Neural progenitor cell (in vitro differentiated cells): ENCODE measurements around the gene CDCP1. TPM values are rescaled to one million over a fixed set of nuclear protein-coding genes. Genes with fewer than 3 reads are reported as not detected.
"Not testable (repeated sequence)": the region's sequence is repeated elsewhere in the genome, so short reads cannot be mapped to it uniquely, and the experiment has no call there.

ENCODE experiments used
- DNase-seq: peaks from one replicate; pipeline ENCODE4 v3.0.0-alpha.2; 2016; ENCODE audit warnings: low spot score
- H2AFZ ChIP-seq: fragments of 200-600 bp; sonication (generic); replicated peaks from 2 replicates; pipeline ENCODE4 v1.6.1; 2016; ENCODE audit warnings: antibody characterized with exemption
- H3F3A ChIP-seq: fragments of 200-600 bp; sonication (generic); 2 replicates; pipeline ENCODE4 v1.6.1; 2016; ENCODE audit warnings: antibody characterized with exemption, low read depth
- H3K27ac ChIP-seq: fragments of 200-600 bp; sonication (generic); 2 replicates; pipeline ENCODE4 v1.5.1; 2016; ENCODE audit warnings: mild to moderate bottlenecking
- H3K27me3 ChIP-seq: fragments of 200-600 bp; sonication (generic); 2 replicates; pipeline ENCODE4 v1.6.1; 2016; ENCODE audit warnings: mild to moderate bottlenecking, moderate library complexity
- H3K36me3 ChIP-seq: fragments of 200-600 bp; sonication (generic); 2 replicates; pipeline ENCODE4 v1.5.1; 2016
- H3K4me1 ChIP-seq: fragments of 200-600 bp; sonication (generic); 2 replicates; pipeline ENCODE4 v1.6.1; 2016; ENCODE audit warnings: mixed run types
- H3K4me2 ChIP-seq: fragments of 200-600 bp; sonication (generic); 2 replicates; pipeline ENCODE4 v1.6.1; 2016
- H3K4me3 ChIP-seq: fragments of 200-600 bp; sonication (generic); 2 replicates; pipeline ENCODE4 v1.5.1; 2016
- H3K79me2 ChIP-seq: fragments of 200-600 bp; sonication (generic); 2 replicates; pipeline ENCODE4 v1.6.1; 2016; ENCODE audit warnings: low read depth
- H3K9ac ChIP-seq: fragments of 200-600 bp; sonication (generic); 2 replicates; pipeline ENCODE4 v1.6.1; 2016
- H3K9me3 ChIP-seq: fragments of 200-600 bp; sonication (generic); 2 replicates; pipeline ENCODE4 v1.5.1; 2016; ENCODE audit warnings: low read depth
- H4K20me1 ChIP-seq: fragments of 200-600 bp; sonication (generic); 2 replicates; pipeline ENCODE4 v1.6.1; 2016; ENCODE audit warnings: low read depth
- H3K27ac Mint-ChIP-seq: 3 replicates; pipeline ENCODE4 v1.8.0; 2021; ENCODE audit warnings: mixed read lengths
- H3K27me3 Mint-ChIP-seq: 2 replicates; pipeline ENCODE4 v1.8.0; 2022; ENCODE audit warnings: low read depth, mild to moderate bottlenecking, inconsistent platforms, moderate library complexity, mixed read lengths; ENCODE audit not compliant: insufficient read depth
- H3K36me3 Mint-ChIP-seq: 3 replicates; pipeline ENCODE4 v1.8.0; 2021; ENCODE audit warnings: mixed read lengths
- H3K4me1 Mint-ChIP-seq: 3 replicates; pipeline ENCODE4 v1.8.0; 2021; ENCODE audit warnings: mixed read lengths
- H3K4me3 Mint-ChIP-seq: 3 replicates; pipeline ENCODE4 v1.8.0; 2021; ENCODE audit warnings: mild to moderate bottlenecking, moderate library complexity, mixed read lengths
- H3K9me3 Mint-ChIP-seq: 3 replicates; pipeline ENCODE4 v1.8.0; 2020; ENCODE audit warnings: mixed read lengths
- CTCF ChIP-seq: fragments of 200-600 bp; sonication (generic); IDR thresholded peaks from 2 replicates; pipeline ENCODE4 v1.5.1; 2017; ENCODE audit warnings: antibody characterized with exemption, mild to moderate bottlenecking
- EZH2 ChIP-seq: fragments of 200-600 bp; sonication (generic); IDR thresholded peaks from 2 replicates; pipeline ENCODE4 v1.6.1; 2017; ENCODE audit warnings: antibody characterized with exemption, mild to moderate bottlenecking, moderate library complexity
- EZH2phosphoT487 ChIP-seq: fragments of 200-600 bp; sonication (generic); IDR thresholded peaks from 2 replicates; pipeline ENCODE4 v1.6.1; 2017; ENCODE audit warnings: antibody characterized with exemption
- total RNA-seq: library from RNA; depleted of rRNA; stranded (reverse); fragments of >200 nt; gene quantifications from 2 replicates; pipeline ENCODE4 v1.2.3, GENCODE V29; 2015; ENCODE audit warnings: low replicate concordance

CDCP1 gene
- total RNA-seq, 1 donor from 2014 or later = 0.24 TPM

- no peak overlapping the region for H2AFZ ChIP-seq
- Mint-ChIP-seq H3K9me3 (no peaks in the 10 kb centered on the region), H3K4me1 (peaks cover 14% of the 10 kb centered on the region), H3K27ac (no peak overlapping the region), H3K36me3 (no peaks in the 10 kb centered on the region), H3K27me3 (peaks cover 4% of the 10 kb centered on the region), H3K4me3 (no peak overlapping the region)
- DNase-seq = no peak
- H3K27ac ChIP-seq = no peak overlapping the region
- H3K79me2 ChIP-seq = no peaks in the 10 kb centered on the region
- H4K20me1 ChIP-seq = no peaks in the 10 kb centered on the region
- H3K4me3 ChIP-seq = no peak overlapping the region
- peaks cover 58% of the 10 kb centered on the region for H3K27me3 ChIP-seq
- no peak overlapping the region for H3K9ac ChIP-seq
- TF ChIP-seq EZH2phosphoT487 (no peak), CTCF (no peak), EZH2 (no peak)
- no peaks in the 10 kb centered on the region for H3K36me3 ChIP-seq
- peaks cover under 1% of the 10 kb centered on the region for H3F3A ChIP-seq
- H3K4me2 ChIP-seq = no peak overlapping the region
- no peaks in the 10 kb centered on the region for H3K4me1 ChIP-seq
- H3K9me3 ChIP-seq = no peaks in the 10 kb centered on the region
Measured at GRCh38 chr3:45054196-45054857, 91.9 kb downstream of the CDCP1 start.

GRCh38 chr3:45053805-45054195 lies 92.4 kb downstream of the CDCP1 start:
- not testable (repeated sequence) for H4K20me1 ChIP-seq, H3K9me3 Mint-ChIP-seq, H2AFZ ChIP-seq, DNase-seq, H3K4me3 Mint-ChIP-seq, H3F3A ChIP-seq, H3K27ac ChIP-seq, H3K36me3 ChIP-seq, H3K27me3 Mint-ChIP-seq, H3K4me2 ChIP-seq, H3K79me2 ChIP-seq, H3K4me3 ChIP-seq, H3K27ac Mint-ChIP-seq, H3K4me1 ChIP-seq, H3K9me3 ChIP-seq, H3K9ac ChIP-seq, H3K36me3 Mint-ChIP-seq
- H3K4me1 Mint-ChIP-seq = peaks cover 12% of the 10 kb centered on the region
- H3K27me3 ChIP-seq = peaks cover 57% of the 10 kb centered on the region

- Mint-ChIP-seq H3K4me3 (no peak overlapping the region), H3K4me1 (peaks cover 7% of the 10 kb centered on the region), H3K36me3 (no peaks in the 10 kb centered on the region), H3K27me3 (peaks cover 4% of the 10 kb centered on the region), H3K27ac (no peak overlapping the region), H3K9me3 (no peaks in the 10 kb centered on the region)
- Histone ChIP-seq H2AFZ (no peak overlapping the region), H3K27me3 (peaks cover 39% of the 10 kb centered on the region), H3K9ac (no peak overlapping the region), H3K4me3 (no peak overlapping the region), H3K4me1 (no peaks in the 10 kb centered on the region), H3K36me3 (no peaks in the 10 kb centered on the region), H3K9me3 (no peaks in the 10 kb centered on the region), H3K79me2 (no peaks in the 10 kb centered on the region), H3F3A (no peaks in the 10 kb centered on the region), H3K27ac (no peak overlapping the region), H3K4me2 (no peak overlapping the region), H4K20me1 (no peaks in the 10 kb centered on the region)
- no peak for DNase-seq
- TF ChIP-seq EZH2 (no peak), CTCF (no peak), EZH2phosphoT487 (no peak)
Measured at GRCh38 chr3:45051685-45052084, 94.5 kb downstream of the CDCP1 start.

GRCh38 chr3:45049807-45050206 lies 96.4 kb downstream of the CDCP1 start:
- Mint-ChIP-seq H3K9me3 (no peaks in the 10 kb centered on the region), H3K36me3 (no peaks in the 10 kb centered on the region), H3K4me1 (peaks cover 2% of the 10 kb centered on the region), H3K27me3 (peaks cover 4% of the 10 kb centered on the region), H3K27ac (no peak overlapping the region), H3K4me3 (no peak overlapping the region)
- no peak for DNase-seq
- Histone ChIP-seq H4K20me1 (no peaks in the 10 kb centered on the region), H3K9ac (no peak overlapping the region), H3K79me2 (no peaks in the 10 kb centered on the region), H3K27me3 (peaks cover 27% of the 10 kb centered on the region), H2AFZ (no peak overlapping the region), H3K4me1 (no peaks in the 10 kb centered on the region), H3K36me3 (no peaks in the 10 kb centered on the region), H3K4me3 (no peak overlapping the region), H3K9me3 (no peaks in the 10 kb centered on the region), H3K27ac (no peak overlapping the region), H3K4me2 (no peak overlapping the region), H3F3A (no peaks in the 10 kb centered on the region)
- TF ChIP-seq EZH2phosphoT487 (no peak), CTCF (no peak), EZH2 (no peak)
